Measurements from ENCODE around the gene FAM168B.

Gene FAM168B

GRCh38 chr2:131067465-131068125 lies 25.7 kb downstream of the FAM168B start:
- TF ChIP-seq CTCF (IDR thresholded peaks at IDR 0.05; ENCODE audit: control extremely low read depth, extremely low read depth, low read depth, missing control alignments), result no peak
- ChIA-PET CTCF (interaction anchor here (0.8 to 1.5 kb wide), 2 partner anchors 11 to 13 kb away, joined by 3 read pairs; no protein-coding TSS in a partner anchor), POLR2A (no interaction called here)
- DNase-seq (ENCODE audit: extremely low spot score), result no peak

GRCh38 chr2:131064589-131065512 lies 28.4 kb downstream of the FAM168B start:
- DNase-seq (ENCODE audit: extremely low spot score), result no peak
- ChIA-PET CTCF (interaction anchor here (1.3 kb wide), 1 partner anchor 13 kb away, joined by 3 read pairs; no protein-coding TSS in a partner anchor), POLR2A (no interaction called here)
- TF ChIP-seq CTCF (IDR thresholded peaks at IDR 0.05; ENCODE audit: control extremely low read depth, extremely low read depth, low read depth, missing control alignments), result no peak

- POLR2A ChIA-PET, result no interaction called here
- no peak for DNase-seq (ENCODE audit: extremely low spot score)
- CTCF ChIA-PET, result no interaction called here
- no peak for TF ChIP-seq CTCF (IDR thresholded peaks at IDR 0.05; ENCODE audit: control extremely low read depth, extremely low read depth, low read depth, missing control alignments)
These were observed 29.6 kb downstream of the FAM168B start for GRCh38 chr2:131063501-131064283.

- POLR2A ChIA-PET, result no interaction called here
- TF ChIP-seq CTCF (IDR thresholded peaks at IDR 0.05; ENCODE audit: control extremely low read depth, extremely low read depth, low read depth, missing control alignments), result no peak
- DNase-seq (ENCODE audit: extremely low spot score), result no peak
- CTCF ChIA-PET, result interaction anchor here (2.3 kb wide), 1 partner anchor 18 kb away, joined by 6 read pairs; no protein-coding TSS in a partner anchor
These were observed 34.3 kb downstream of the FAM168B start for GRCh38 chr2:131058920-131059319.

- DNase-seq (ENCODE audit: extremely low spot score), result no peak
- ChIA-PET CTCF (interaction anchor here (2.3 kb wide), 1 partner anchor 17 kb away, joined by 6 read pairs; no protein-coding TSS in a partner anchor), POLR2A (no interaction called here)
- no peak for TF ChIP-seq CTCF (IDR thresholded peaks at IDR 0.05; ENCODE audit: control extremely low read depth, extremely low read depth, low read depth, missing control alignments)
These were observed 34.9 kb downstream of the FAM168B start for GRCh38 chr2:131058214-131058843.

- ChIA-PET POLR2A (no interaction called here), CTCF (interaction anchor here (2.3 kb wide), 1 partner anchor 16 kb away, joined by 6 read pairs; no protein-coding TSS in a partner anchor)
- DNase-seq (ENCODE audit: extremely low spot score), result no peak
- TF ChIP-seq CTCF (IDR thresholded peaks at IDR 0.05; ENCODE audit: control extremely low read depth, extremely low read depth, low read depth, missing control alignments), result no peak
These were observed 36.4 kb downstream of the FAM168B start for GRCh38 chr2:131056932-131057287.

Data from GM10248 (cell line).